Suprapubic skin (tissue), 4 donors: ENCODE data around the gene ZFYVE1.

Source experiments
- EP300 ChIP-seq: sonication (generic); formaldehyde crosslinking; IDR thresholded peaks from one replicate; pipeline ENCODE4 v1.6.1; 2017; ENCODE audit warnings: antibody characterized with exemption
- POLR2A ChIP-seq, 2 donors: fragments of 450-650 bp; IDR thresholded peaks; one replicate each; pipeline ENCODE4 v1.6.1; 2017; ENCODE audit warnings: antibody characterized with exemption in 2 of 2, mild to moderate bottlenecking in 2 of 2, moderate library complexity in 2 of 2
- POLR2AphosphoS5 ChIP-seq, 3 donors: sonication (generic); formaldehyde crosslinking; IDR thresholded peaks; one replicate each; pipeline ENCODE4 v1.6.1; 2017; ENCODE audit warnings: antibody characterized with exemption in 3 of 3
- TF ChIP-seq, protein P1 (sequence below), 2 donors: fragments of 200-600 bp in 1 of 2; fragments of 450-650 bp in 1 of 2; sonication (generic) in 1 of 2; IDR thresholded peaks; one replicate each; pipeline ENCODE4 v1.5.1; 2016 to 2019; ENCODE audit warnings: antibody characterized with exemption in 2 of 2, mild to moderate bottlenecking in 1 of 2, moderate library complexity in 1 of 2

GRCh38 chr14:73025544-73025943 lies 1.4 kb downstream of the ZFYVE1 start:
- TF ChIP-seq, protein P1, sequence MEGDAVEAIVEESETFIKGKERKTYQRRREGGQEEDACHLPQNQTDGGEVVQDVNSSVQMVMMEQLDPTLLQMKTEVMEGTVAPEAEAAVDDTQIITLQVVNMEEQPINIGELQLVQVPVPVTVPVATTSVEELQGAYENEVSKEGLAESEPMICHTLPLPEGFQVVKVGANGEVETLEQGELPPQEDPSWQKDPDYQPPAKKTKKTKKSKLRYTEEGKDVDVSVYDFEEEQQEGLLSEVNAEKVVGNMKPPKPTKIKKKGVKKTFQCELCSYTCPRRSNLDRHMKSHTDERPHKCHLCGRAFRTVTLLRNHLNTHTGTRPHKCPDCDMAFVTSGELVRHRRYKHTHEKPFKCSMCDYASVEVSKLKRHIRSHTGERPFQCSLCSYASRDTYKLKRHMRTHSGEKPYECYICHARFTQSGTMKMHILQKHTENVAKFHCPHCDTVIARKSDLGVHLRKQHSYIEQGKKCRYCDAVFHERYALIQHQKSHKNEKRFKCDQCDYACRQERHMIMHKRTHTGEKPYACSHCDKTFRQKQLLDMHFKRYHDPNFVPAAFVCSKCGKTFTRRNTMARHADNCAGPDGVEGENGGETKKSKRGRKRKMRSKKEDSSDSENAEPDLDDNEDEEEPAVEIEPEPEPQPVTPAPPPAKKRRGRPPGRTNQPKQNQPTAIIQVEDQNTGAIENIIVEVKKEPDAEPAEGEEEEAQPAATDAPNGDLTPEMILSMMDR (IDR thresholded peaks at IDR 0.05), result no peak
- TF ChIP-seq POLR2A (IDR thresholded peaks at IDR 0.05) (no peak), POLR2AphosphoS5 (IDR thresholded peaks at IDR 0.05) (no peak), EP300 (no peak)
